SH-SY5Y (cell line): ENCODE results near the gene COL6A3.

Experiments used
- GATA2 ChIP-seq: IDR thresholded peaks from 2 replicates; pipeline ENCODE4 v1.6.1; 2011; ENCODE audit warnings: mild to moderate bottlenecking, low read depth, low read length
- GATA3 ChIP-seq: IDR thresholded peaks from 2 replicates; pipeline ENCODE4 v1.6.1; 2011; ENCODE audit warnings: low read depth, mild to moderate bottlenecking, low read length, moderate library complexity

DNA sequence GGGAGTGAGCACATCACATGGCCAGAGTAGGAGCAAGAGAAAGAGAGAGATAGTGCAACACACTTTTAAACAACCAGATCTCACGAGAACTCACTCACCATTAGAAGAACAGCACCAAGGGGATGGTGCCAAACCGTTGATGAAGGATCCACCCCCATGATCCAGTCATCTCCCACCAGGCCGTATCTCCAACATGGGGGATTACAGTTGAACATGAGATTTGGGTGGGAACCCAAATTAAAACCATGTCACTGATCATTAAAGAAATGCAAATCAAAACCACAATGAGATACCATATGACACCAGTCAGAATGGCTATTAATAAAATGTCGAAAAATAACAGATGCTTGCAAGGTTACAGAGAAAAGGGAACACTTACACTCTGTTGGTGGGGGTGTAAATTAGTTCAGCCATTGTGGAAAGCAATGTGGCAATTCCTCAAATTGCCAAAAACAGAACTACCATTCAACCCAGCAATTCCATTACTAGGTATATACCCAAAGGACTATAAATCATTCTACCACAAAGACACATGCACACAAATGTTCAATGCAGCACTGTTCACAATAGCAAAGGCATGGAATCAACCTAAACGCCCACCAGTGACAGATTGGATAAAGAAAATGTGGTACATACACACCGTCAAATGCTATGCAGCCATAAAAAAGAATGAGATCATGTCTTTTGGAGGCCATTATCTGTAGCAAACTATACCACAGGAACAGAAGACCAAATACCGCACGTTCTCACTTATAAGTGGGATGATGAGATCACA is 137.1 kb downstream of the COL6A3 start:
- no peak for TF ChIP-seq GATA2
- TF ChIP-seq GATA3, result no peak
